ENCODE data around the gene PDE4B.

Gene PDE4B

GRCh38 chr1:66374561-66375111 lies 581.9 kb downstream of the PDE4B start:
- H3K4me2 ChIP-seq (ENCODE audit: low read length), result peak overlapping the region; percentile 51
- H4K20me1 ChIP-seq (ENCODE audit: insufficient read depth, low read length), result no peaks in the 10 kb centered on the region
- no peaks in the 10 kb centered on the region for H3K9me2 ChIP-seq (ENCODE audit: low read depth, low read length)
- H2AFZ ChIP-seq (ENCODE audit: low read length), result no peak overlapping the region
- peak overlapping the region; percentile 10 for H3K4me3 ChIP-seq (ENCODE audit: low read depth, low read length, poor library complexity, severe bottlenecking)
- no peaks in the 10 kb centered on the region for H3K27me3 ChIP-seq (ENCODE audit: insufficient read depth, low read length)
- H3K27ac ChIP-seq (ENCODE audit: low read depth, low read length, poor library complexity, severe bottlenecking), result peak overlapping the region; percentile 90
- TF ChIP-seq EZH2 (IDR thresholded peaks at IDR 0.05; ENCODE audit: borderline replicate concordance, low read length) (no peak), CTCF (IDR thresholded peaks at IDR 0.05; ENCODE audit: low read length) (no peak)
- H3K9ac ChIP-seq (ENCODE audit: low read length), result peak overlapping the region; percentile 17
- H3K79me2 ChIP-seq (ENCODE audit: insufficient read depth, low read length), result no peaks in the 10 kb centered on the region
- H3K4me1 ChIP-seq (ENCODE audit: insufficient read depth, low read length, severe bottlenecking), result peaks cover 76% of the 10 kb centered on the region
- peaks cover 4% of the 10 kb centered on the region; the same call in 1 of the 2 replicates for H3F3A ChIP-seq (ENCODE audit: insufficient read depth, low read length)
- H3K9me3 ChIP-seq (ENCODE audit: low read length), result no peaks in the 10 kb centered on the region
- H3K36me3 ChIP-seq (ENCODE audit: insufficient read depth, low read length), result peaks cover 35% of the 10 kb centered on the region

GRCh38 chr1:66375125-66375524 lies 582.4 kb downstream of the PDE4B start:
- Histone ChIP-seq H2AFZ (ENCODE audit: low read length) (no peak overlapping the region), H3K36me3 (ENCODE audit: insufficient read depth, low read length) (peaks cover 32% of the 10 kb centered on the region), H3F3A (ENCODE audit: insufficient read depth, low read length) (peaks cover 4% of the 10 kb centered on the region; the same call in 1 of the 2 replicates), H3K9me3 (ENCODE audit: low read length) (no peaks in the 10 kb centered on the region), H3K4me1 (ENCODE audit: insufficient read depth, low read length, severe bottlenecking) (peaks cover 81% of the 10 kb centered on the region), H3K9me2 (ENCODE audit: low read depth, low read length) (no peaks in the 10 kb centered on the region), H3K9ac (ENCODE audit: low read length) (no peak overlapping the region; the same call in 1 of the 2 replicates), H4K20me1 (ENCODE audit: insufficient read depth, low read length) (no peaks in the 10 kb centered on the region), H3K27ac (ENCODE audit: low read depth, low read length, poor library complexity, severe bottlenecking) (peak overlapping the region; percentile 90), H3K4me2 (ENCODE audit: low read length) (peak overlapping the region; percentile 51), H3K79me2 (ENCODE audit: insufficient read depth, low read length) (no peaks in the 10 kb centered on the region), H3K4me3 (ENCODE audit: low read depth, low read length, poor library complexity, severe bottlenecking) (no peak overlapping the region), H3K27me3 (ENCODE audit: insufficient read depth, low read length) (no peaks in the 10 kb centered on the region)
- TF ChIP-seq EZH2 (IDR thresholded peaks at IDR 0.05; ENCODE audit: borderline replicate concordance, low read length) (no peak), CTCF (IDR thresholded peaks at IDR 0.05; ENCODE audit: low read length) (peak; percentile 34)

GRCh38 chr1:66380452-66381212 lies 587.9 kb downstream of the PDE4B start:
- Histone ChIP-seq H3K9me2 (ENCODE audit: low read depth, low read length) (no peaks in the 10 kb centered on the region), H3K27ac (ENCODE audit: low read depth, low read length, poor library complexity, severe bottlenecking) (peak overlapping the region; percentile 76), H3K27me3 (ENCODE audit: insufficient read depth, low read length) (no peaks in the 10 kb centered on the region), H3K9me3 (ENCODE audit: low read length) (peaks cover 31% of the 10 kb centered on the region), H3K9ac (ENCODE audit: low read length) (peak overlapping the region; percentile 41), H3K79me2 (ENCODE audit: insufficient read depth, low read length) (no peaks in the 10 kb centered on the region), H3F3A (ENCODE audit: insufficient read depth, low read length) (no peaks in the 10 kb centered on the region), H4K20me1 (ENCODE audit: insufficient read depth, low read length) (no peaks in the 10 kb centered on the region), H3K4me3 (ENCODE audit: low read depth, low read length, poor library complexity, severe bottlenecking) (peak overlapping the region; percentile 42), H3K4me2 (ENCODE audit: low read length) (peak overlapping the region; percentile 60), H3K4me1 (ENCODE audit: insufficient read depth, low read length, severe bottlenecking) (peaks cover 45% of the 10 kb centered on the region), H2AFZ (ENCODE audit: low read length) (no peak overlapping the region), H3K36me3 (ENCODE audit: insufficient read depth, low read length) (no peaks in the 10 kb centered on the region; the same call in 1 of the 2 replicates)
- TF ChIP-seq EZH2 (IDR thresholded peaks at IDR 0.05; ENCODE audit: borderline replicate concordance, low read length) (no peak), CTCF (IDR thresholded peaks at IDR 0.05; ENCODE audit: low read length) (no peak)
